C4-2B (cell line): Measurements from ENCODE around the gene TMED5.

Experiments
- CTCF ChIP-seq: fragments of 450-650 bp; conservative IDR thresholded peaks from 2 replicates; pipeline ENCODE4 v1.5.1; 2017; ENCODE audit warnings: mild to moderate bottlenecking
- ZFX ChIP-seq: fragments of 450-650 bp; IDR thresholded peaks from 2 replicates; pipeline ENCODE4 v1.6.1; 2017

DNA sequence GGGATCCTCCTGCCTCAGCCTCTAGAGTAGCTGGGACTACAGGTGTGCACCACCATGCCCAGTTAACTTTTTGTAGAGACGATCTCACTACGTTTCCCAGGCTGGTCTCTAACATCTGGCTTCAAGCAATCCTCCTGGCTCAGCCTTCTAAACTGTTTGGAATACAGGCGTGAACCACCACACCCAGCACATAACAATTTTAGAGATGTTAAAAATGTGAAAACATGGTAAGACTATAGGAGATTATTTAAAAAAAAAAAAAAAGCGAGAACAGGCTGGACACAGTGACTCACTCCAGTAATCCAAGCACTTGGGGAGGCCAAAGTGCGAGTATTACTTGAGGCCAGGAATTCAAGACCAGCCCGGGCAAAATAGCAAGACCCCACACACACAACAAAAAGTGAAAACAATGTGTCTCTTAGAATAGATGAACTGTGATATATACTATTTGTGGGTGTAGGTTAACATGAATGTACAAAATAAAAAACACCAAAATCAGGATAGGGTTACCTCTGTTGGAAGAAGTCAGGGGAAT is 19.9 kb upstream of the TMED5 start:
- no peak for TF ChIP-seq CTCF
- no peak for TF ChIP-seq ZFX
